Measurements from ENCODE around the gene TDRD7. TPM values are rescaled to one million over a fixed set of nuclear protein-coding genes. Genes with fewer than 3 reads are reported as not detected.

The TDRD7 gene
- polyA plus RNA-seq, 1 of the 3 experiments (the other 2 are of a cell fraction) = 4.9 TPM

GRCh38 chr9:97515662-97516061, 103.8 kb downstream of the TDRD7 start:
- H3K27me3 ChIP-seq (ENCODE audit: insufficient read depth) = no peaks in the 10 kb centered on the region
- 61% methylated on average over 6 of the region's 6 CpGs for WGBS (ENCODE audit: low lambda C conversion rate)
- no peaks in the 10 kb centered on the region for H3K36me3 ChIP-seq (replicated peaks in 1 of 2; ENCODE audit: control insufficient read depth in 1 of 2, insufficient read depth in 2 of 2, low read length in 1 of 2)
- no peak overlapping the region for H2AFZ ChIP-seq (ENCODE audit: low read depth)
- no peak overlapping the region for H3K9ac ChIP-seq
- H3F3A ChIP-seq (replicated peaks; ENCODE audit: insufficient read depth) = no peaks in the 10 kb centered on the region
- no peaks in the 10 kb centered on the region for H4K20me1 ChIP-seq (ENCODE audit: insufficient read depth)
- CTCF ChIA-PET = interaction anchor here (1.0 to 5.5 kb wide), 4 partner anchors 24 to 99 kb away, joined by 3 to 26 read pairs (median 8); no protein-coding TSS in a partner anchor
- no peak overlapping the region for H3K4me3 ChIP-seq (ENCODE audit: low read depth in 2 of 2, low read length in 1 of 2)
- DNase-seq = no peak
- TF ChIP-seq MAX (IDR thresholded peaks at IDR 0.05; ENCODE audit: low read depth) = no peak
- TF ChIP-seq, protein P1, sequence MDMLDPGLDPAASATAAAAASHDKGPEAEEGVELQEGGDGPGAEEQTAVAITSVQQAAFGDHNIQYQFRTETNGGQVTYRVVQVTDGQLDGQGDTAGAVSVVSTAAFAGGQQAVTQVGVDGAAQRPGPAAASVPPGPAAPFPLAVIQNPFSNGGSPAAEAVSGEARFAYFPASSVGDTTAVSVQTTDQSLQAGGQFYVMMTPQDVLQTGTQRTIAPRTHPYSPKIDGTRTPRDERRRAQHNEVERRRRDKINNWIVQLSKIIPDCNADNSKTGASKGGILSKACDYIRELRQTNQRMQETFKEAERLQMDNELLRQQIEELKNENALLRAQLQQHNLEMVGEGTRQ (IDR thresholded peaks at IDR 0.05; ENCODE audit: borderline replicate concordance, low read depth, low read length) = no peak
- TF ChIP-seq TEAD4 (IDR thresholded peaks at IDR 0.05; ENCODE audit: borderline replicate concordance, insufficient read depth) = no peak
- TF ChIP-seq ZBTB33 (IDR thresholded peaks at IDR 0.05; ENCODE audit: borderline replicate concordance, low read depth) = no peak
- TF ChIP-seq FOSL2 (IDR thresholded peaks at IDR 0.05; ENCODE audit: borderline replicate concordance, low read depth) = no peak
- no peak for TF ChIP-seq RCOR1 (IDR thresholded peaks at IDR 0.05; ENCODE audit: low read length)
- TF ChIP-seq RXRA (IDR thresholded peaks at IDR 0.05; ENCODE audit: borderline replicate concordance, low read depth) = no peak
- TF ChIP-seq NFIC (IDR thresholded peaks at IDR 0.05; ENCODE audit: borderline replicate concordance) = no peak
- no peak for TF ChIP-seq FOXM1 (IDR thresholded peaks at IDR 0.05; ENCODE audit: low read depth)
- TF ChIP-seq RFX5 (IDR thresholded peaks at IDR 0.05; ENCODE audit: low read length) = no peak
- TF ChIP-seq, protein P2, sequence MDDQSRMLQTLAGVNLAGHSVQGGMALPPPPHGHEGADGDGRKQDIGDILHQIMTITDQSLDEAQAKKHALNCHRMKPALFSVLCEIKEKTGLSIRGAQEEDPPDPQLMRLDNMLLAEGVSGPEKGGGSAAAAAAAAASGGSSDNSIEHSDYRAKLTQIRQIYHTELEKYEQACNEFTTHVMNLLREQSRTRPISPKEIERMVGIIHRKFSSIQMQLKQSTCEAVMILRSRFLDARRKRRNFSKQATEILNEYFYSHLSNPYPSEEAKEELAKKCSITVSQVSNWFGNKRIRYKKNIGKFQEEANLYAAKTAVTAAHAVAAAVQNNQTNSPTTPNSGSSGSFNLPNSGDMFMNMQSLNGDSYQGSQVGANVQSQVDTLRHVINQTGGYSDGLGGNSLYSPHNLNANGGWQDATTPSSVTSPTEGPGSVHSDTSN (IDR thresholded peaks at IDR 0.05) = no peak
- TF ChIP-seq, protein P3, sequence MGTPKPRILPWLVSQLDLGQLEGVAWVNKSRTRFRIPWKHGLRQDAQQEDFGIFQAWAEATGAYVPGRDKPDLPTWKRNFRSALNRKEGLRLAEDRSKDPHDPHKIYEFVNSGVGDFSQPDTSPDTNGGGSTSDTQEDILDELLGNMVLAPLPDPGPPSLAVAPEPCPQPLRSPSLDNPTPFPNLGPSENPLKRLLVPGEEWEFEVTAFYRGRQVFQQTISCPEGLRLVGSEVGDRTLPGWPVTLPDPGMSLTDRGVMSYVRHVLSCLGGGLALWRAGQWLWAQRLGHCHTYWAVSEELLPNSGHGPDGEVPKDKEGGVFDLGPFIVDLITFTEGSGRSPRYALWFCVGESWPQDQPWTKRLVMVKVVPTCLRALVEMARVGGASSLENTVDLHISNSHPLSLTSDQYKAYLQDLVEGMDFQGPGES (IDR thresholded peaks at IDR 0.05; ENCODE audit: low read depth, low read length) = no peak
- H3K9me2 ChIP-seq = no peaks in the 10 kb centered on the region
- no peak overlapping the region for H3K4me2 ChIP-seq
- peak overlapping the region in 1 of 2 experiments; percentile 1; a peak in 1 of 4 replicates for H3K27ac ChIP-seq (ENCODE audit: low read depth in 2 of 2, low read length in 1 of 2)
- H3K9me3 ChIP-seq = no peaks in the 10 kb centered on the region
- POLR2A ChIA-PET = no interaction called here
- H3K79me2 ChIP-seq (ENCODE audit: insufficient read depth) = no peaks in the 10 kb centered on the region
- H3K4me1 ChIP-seq (ENCODE audit: control insufficient read depth in 1 of 2, insufficient read depth in 2 of 2, low read depth in 1 of 2, low read length in 1 of 2) = peaks cover 0 to 61% of the 10 kb centered on the region in 2 experiments; a peak in 2 of 4 replicates

Measured in SK-N-SH (cell line).